HG03520 (cell line): ENCODE measurements around the gene KISS1.

Experiments
- ATAC-seq: cut with Tn5 transposase; IDR thresholded peaks from one replicate; pipeline ENCODE4 v1.9.1; 2021; ENCODE audit warnings: mild to moderate bottlenecking, moderate library complexity; ENCODE audit not compliant: unreplicated experiment

Gene KISS1

DNA sequence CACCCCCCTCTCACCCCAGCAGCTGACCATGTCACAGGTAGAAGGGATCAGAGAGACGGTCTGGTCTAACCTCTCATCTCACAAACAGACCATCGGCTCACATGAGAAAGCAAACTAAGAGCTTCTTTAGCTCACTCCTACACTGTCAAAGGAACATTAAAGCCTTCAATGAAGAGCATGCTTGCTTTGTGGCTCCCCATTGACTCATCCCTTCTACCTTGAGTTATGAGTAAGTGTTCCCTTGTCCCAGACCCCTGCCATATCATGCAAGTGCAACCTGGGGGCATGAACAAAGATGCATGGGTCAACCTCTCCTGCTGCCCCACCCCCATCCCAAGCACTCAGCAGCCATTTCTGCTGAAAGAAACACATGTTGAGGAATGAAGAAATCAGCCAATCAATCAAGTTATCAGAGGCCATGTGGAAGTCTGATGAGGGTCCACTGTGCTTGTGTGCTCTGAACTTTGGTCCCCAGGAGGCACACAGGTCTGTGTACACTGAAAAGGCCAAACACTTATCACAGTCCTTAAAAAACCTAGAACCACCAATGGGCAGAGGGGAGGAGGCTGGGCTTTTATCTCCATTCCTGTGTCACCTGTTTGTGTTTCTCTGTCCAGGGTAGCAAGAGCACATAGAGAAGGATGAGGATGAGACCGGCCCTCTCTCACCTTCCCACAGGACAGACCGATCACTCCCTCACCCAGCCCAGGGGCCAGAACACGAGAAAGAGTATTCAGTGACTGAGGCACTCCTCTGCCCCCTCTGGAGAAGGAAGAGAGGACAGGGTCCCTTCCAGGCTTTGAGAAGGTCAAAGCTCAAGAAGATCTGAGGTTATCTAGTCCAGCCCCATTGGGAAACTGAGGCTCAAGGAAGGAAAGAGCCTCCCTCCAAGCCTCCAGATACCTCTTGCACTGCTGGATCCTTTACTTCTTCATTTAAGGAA is 54.0 kb downstream of the KISS1 start:
- ATAC-seq = no peak

- no peak for ATAC-seq
Measured at GRCh38 chr1:204141131-204141530, 55.2 kb downstream of the KISS1 start.
